Measurements from ENCODE around the gene PTPRN2. TPM values are rescaled to one million over a fixed set of nuclear protein-coding genes. Genes with fewer than 3 reads are reported as not detected.
"Not testable (repeated sequence)": the region's sequence is repeated elsewhere in the genome, so short reads cannot be mapped to it uniquely, and the experiment has no call there.

The PTPRN2 gene
- total RNA-seq, 1 experiment from 2014 or later, result 2.1 TPM

GRCh38 chr7:158204453-158204852, 383.2 kb downstream of the PTPRN2 start:
- no peak overlapping the region for H3K27ac ChIP-seq (ENCODE audit: low read depth, low read length)
- RAD21 ChIA-PET (ENCODE audit: low non-redundant PET in 1 of 2, low total read pairs in 2 of 2, uncharacterized antibody in 2 of 2, unreplicated experiment in 2 of 2), result no interaction called here
- H3K36me3 ChIP-seq (ENCODE audit: control insufficient read depth in 1 of 2, insufficient read depth in 2 of 2, low read length in 2 of 2), result no peaks in the 10 kb centered on the region
- ATAC-seq (no peak), DNase-seq (ENCODE audit: low read depth, low spot score) (no peak)
- H3K27me3 ChIP-seq (ENCODE audit: insufficient read depth, low read length), result no peaks in the 10 kb centered on the region
- no peaks in the 10 kb centered on the region for H3K9me3 ChIP-seq (ENCODE audit: control insufficient read depth in 1 of 2, insufficient read depth in 1 of 2, low read depth in 1 of 2, low read length in 2 of 2)
- no TSS peak for BruUV-seq (replicated peaks)
- H3K4me2 ChIP-seq (ENCODE audit: low read length), result no peak overlapping the region
- H3K9me2 ChIP-seq (ENCODE audit: insufficient read depth), result no peaks in the 10 kb centered on the region
- no peak overlapping the region for H3K9ac ChIP-seq (ENCODE audit: low read length)
- POLR2A ChIA-PET, result no interaction called here
- no peaks in the 10 kb centered on the region for H4K20me1 ChIP-seq (ENCODE audit: insufficient read depth)
- intact Hi-C loops (cut with micrococcal nuclease), result no loop called here
- H3K4me3 ChIP-seq (replicated peaks in 1 of 2; ENCODE audit: low read depth in 1 of 2, low read length in 2 of 2), result no peak overlapping the region
- CTCF ChIA-PET, result no interaction called here
- no peaks in the 10 kb centered on the region for H3K4me1 ChIP-seq (ENCODE audit: control insufficient read depth in 1 of 2, insufficient read depth in 2 of 2, low read length in 2 of 2)
- no peak overlapping the region for H2AFZ ChIP-seq (ENCODE audit: low read depth, low read length, poor library complexity, severe bottlenecking)
- TF ChIP-seq REST (IDR thresholded peaks at IDR 0.05; ENCODE audit: low read depth) (no peak), YY1 (IDR thresholded peaks at IDR 0.05; ENCODE audit: extremely low read depth, insufficient replicate concordance, low read depth, low read length) (no peak), TCF7L2 (IDR thresholded peaks at IDR 0.05; ENCODE audit: borderline replicate concordance, extremely low read depth, insufficient read depth, insufficient read length) (no peak), ZFX (IDR thresholded peaks at IDR 0.05) (no peak), CTCF (IDR thresholded peaks at IDR 0.05 in 2 of 3, conservative IDR thresholded peaks at IDR 0.05 in 1 of 3; ENCODE audit: borderline replicate concordance in 1 of 3, insufficient read depth in 1 of 3, low read depth in 2 of 3, low read length in 2 of 3) (no peak), CEBPB (IDR thresholded peaks at IDR 0.05; ENCODE audit: low read depth) (no peak), EZH2phosphoT487 (IDR thresholded peaks at IDR 0.05; ENCODE audit: borderline replicate concordance) (no peak), ZNF274 (IDR thresholded peaks at IDR 0.05; ENCODE audit: low read depth, low read length) (no peak), EGR1 (IDR thresholded peaks at IDR 0.05; ENCODE audit: low read depth) (no peak), JUND (IDR thresholded peaks at IDR 0.05) (no peak), FOSL1 (IDR thresholded peaks at IDR 0.05; ENCODE audit: low read depth) (no peak), MAX (IDR thresholded peaks at IDR 0.05) (no peak)
- H3K79me2 ChIP-seq (ENCODE audit: insufficient read depth, low read length), result no peaks in the 10 kb centered on the region

GRCh38 chr7:158203948-158204347, 383.7 kb downstream of the PTPRN2 start:
- H3K4me3 ChIP-seq (replicated peaks in 1 of 2; ENCODE audit: low read depth in 1 of 2, low read length in 2 of 2); DNase-seq (ENCODE audit: low read depth, low spot score); CTCF ChIA-PET; H2AFZ ChIP-seq (ENCODE audit: low read depth, low read length, poor library complexity, severe bottlenecking); H3K4me2 ChIP-seq (ENCODE audit: low read length); H3K79me2 ChIP-seq (ENCODE audit: insufficient read depth, low read length); POLR2A ChIA-PET; H3K36me3 ChIP-seq (ENCODE audit: control insufficient read depth in 1 of 2, insufficient read depth in 2 of 2, low read length in 2 of 2); H3K27me3 ChIP-seq (ENCODE audit: insufficient read depth, low read length); intact Hi-C loops (cut with micrococcal nuclease); H4K20me1 ChIP-seq (ENCODE audit: insufficient read depth); ATAC-seq; H3K4me1 ChIP-seq (ENCODE audit: control insufficient read depth in 1 of 2, insufficient read depth in 2 of 2, low read length in 2 of 2); RAD21 ChIA-PET (ENCODE audit: low non-redundant PET in 1 of 2, low total read pairs in 2 of 2, uncharacterized antibody in 2 of 2, unreplicated experiment in 2 of 2); H3K9ac ChIP-seq (ENCODE audit: low read length); H3K9me3 ChIP-seq (ENCODE audit: control insufficient read depth in 1 of 2, insufficient read depth in 1 of 2, low read depth in 1 of 2, low read length in 2 of 2); BruUV-seq (replicated peaks); H3K9me2 ChIP-seq (ENCODE audit: insufficient read depth); H3K27ac ChIP-seq (ENCODE audit: low read depth, low read length): not testable (repeated sequence)
